ENCODE measurements around the gene MAMLD1.

The MAMLD1 gene

DNA sequence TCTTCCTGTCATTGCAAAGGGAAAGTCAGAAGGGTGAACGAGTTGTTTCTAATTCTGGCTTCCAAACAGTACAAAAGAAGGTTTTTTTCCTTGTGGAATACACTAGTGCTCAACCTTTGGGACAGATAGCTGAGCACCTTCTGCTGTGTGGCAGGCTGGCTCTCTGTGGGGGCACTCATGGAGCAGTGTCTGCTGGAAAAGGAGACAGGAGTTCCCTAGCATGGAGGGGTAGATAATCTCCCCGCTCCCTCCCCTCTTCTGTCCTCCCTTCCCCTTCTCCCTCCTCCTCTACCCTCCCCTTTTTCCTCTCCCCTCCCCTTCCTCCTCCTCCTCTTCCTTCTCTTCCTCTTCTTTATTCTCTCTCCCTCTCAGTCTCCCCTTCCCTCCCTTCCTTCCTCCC lies 142.9 kb downstream of the MAMLD1 start:
- no peaks in the 10 kb centered on the region for H3K36me3 ChIP-seq (ENCODE audit: low read length)
- H3K9me2 ChIP-seq (replicated peaks; ENCODE audit: insufficient read depth, low read length), result no peaks in the 10 kb centered on the region
- no peak overlapping the region for H2AFZ ChIP-seq (ENCODE audit: low read depth, low read length, severe bottlenecking)
- H4K20me1 ChIP-seq (ENCODE audit: low read depth, low read length), result no peaks in the 10 kb centered on the region
- TF ChIP-seq CTCF (IDR thresholded peaks at IDR 0.05; ENCODE audit: insufficient read depth, low read length, poor library complexity, severe bottlenecking) (no peak), EZH2phosphoT487 (conservative IDR thresholded peaks at IDR 0.05; ENCODE audit: low read length) (no peak)
- H3K9me3 ChIP-seq (ENCODE audit: insufficient read depth, low read length), result no peaks in the 10 kb centered on the region
- H3F3A ChIP-seq (ENCODE audit: insufficient read depth), result no peaks in the 10 kb centered on the region
- H3K9ac ChIP-seq (ENCODE audit: low read length), result no peak overlapping the region
- H3K4me3 ChIP-seq (ENCODE audit: insufficient read depth, low read length, poor library complexity, severe bottlenecking), result no peak overlapping the region
- no peaks in the 10 kb centered on the region for H3K79me2 ChIP-seq (ENCODE audit: insufficient read depth, low read length)
- no peak overlapping the region for H3K27ac ChIP-seq (ENCODE audit: low read depth, low read length)
- H3K4me2 ChIP-seq (ENCODE audit: low read depth, low read length, poor library complexity, severe bottlenecking), result no peak overlapping the region
- no peaks in the 10 kb centered on the region for H3K27me3 ChIP-seq (ENCODE audit: low read length)

GRCh38 chrX:150506486-150506885 lies 143.4 kb downstream of the MAMLD1 start:
- TF ChIP-seq CTCF (IDR thresholded peaks at IDR 0.05; ENCODE audit: insufficient read depth, low read length, poor library complexity, severe bottlenecking), result no peak
- TF ChIP-seq EZH2phosphoT487 (conservative IDR thresholded peaks at IDR 0.05; ENCODE audit: low read length), result no peak
- Histone ChIP-seq H3K9me3 (ENCODE audit: insufficient read depth, low read length) (no peaks in the 10 kb centered on the region), H3F3A (ENCODE audit: insufficient read depth) (no peaks in the 10 kb centered on the region), H3K4me2 (ENCODE audit: low read depth, low read length, poor library complexity, severe bottlenecking) (no peak overlapping the region), H3K9me2 (replicated peaks; ENCODE audit: insufficient read depth, low read length) (no peaks in the 10 kb centered on the region), H4K20me1 (ENCODE audit: low read depth, low read length) (no peaks in the 10 kb centered on the region), H3K9ac (ENCODE audit: low read length) (no peak overlapping the region), H3K36me3 (ENCODE audit: low read length) (no peaks in the 10 kb centered on the region), H2AFZ (ENCODE audit: low read depth, low read length, severe bottlenecking) (no peak overlapping the region), H3K79me2 (ENCODE audit: insufficient read depth, low read length) (no peaks in the 10 kb centered on the region), H3K4me3 (ENCODE audit: insufficient read depth, low read length, poor library complexity, severe bottlenecking) (no peak overlapping the region), H3K27me3 (ENCODE audit: low read length) (no peaks in the 10 kb centered on the region), H3K27ac (ENCODE audit: low read depth, low read length) (no peak overlapping the region)

DNA sequence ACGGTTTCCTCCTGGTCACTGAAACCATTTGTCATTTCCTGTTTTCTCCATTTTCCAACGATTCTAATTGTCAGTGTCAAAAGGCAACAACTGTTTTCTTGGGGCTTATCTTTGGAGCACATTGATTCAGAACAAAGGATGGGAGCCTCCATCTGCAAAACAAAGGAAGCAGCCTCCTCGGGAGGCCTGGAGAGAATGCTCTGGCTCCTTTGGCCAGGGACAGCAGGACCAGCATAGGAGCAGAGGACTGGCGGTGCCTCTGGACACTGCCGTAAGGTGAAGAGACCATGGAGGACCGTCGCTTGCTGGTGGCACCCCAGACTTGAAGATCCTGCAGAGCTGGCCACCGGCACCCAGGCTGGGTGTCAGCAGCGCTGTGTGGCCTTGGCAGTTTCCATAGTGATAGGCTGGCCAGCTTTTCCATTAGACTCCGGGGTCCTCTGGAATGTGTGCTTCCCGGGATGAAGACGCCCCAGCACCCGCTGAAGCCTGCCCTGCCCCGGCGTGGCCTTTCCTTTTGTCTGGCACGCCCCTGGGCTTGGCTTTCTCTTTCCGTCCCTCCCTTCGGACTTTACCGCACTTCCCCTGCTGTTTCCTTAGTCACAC lies 144.2 kb downstream of the MAMLD1 start:
- Histone ChIP-seq H2AFZ (ENCODE audit: low read depth, low read length, severe bottlenecking) (no peak overlapping the region), H3K9me3 (ENCODE audit: insufficient read depth, low read length) (no peaks in the 10 kb centered on the region), H3K27me3 (ENCODE audit: low read length) (no peaks in the 10 kb centered on the region), H3K9me2 (replicated peaks; ENCODE audit: insufficient read depth, low read length) (no peaks in the 10 kb centered on the region), H3K9ac (ENCODE audit: low read length) (no peak overlapping the region), H3K79me2 (ENCODE audit: insufficient read depth, low read length) (no peaks in the 10 kb centered on the region), H3K4me2 (ENCODE audit: low read depth, low read length, poor library complexity, severe bottlenecking) (no peak overlapping the region), H4K20me1 (ENCODE audit: low read depth, low read length) (no peaks in the 10 kb centered on the region), H3K4me3 (ENCODE audit: insufficient read depth, low read length, poor library complexity, severe bottlenecking) (no peak overlapping the region), H3K36me3 (ENCODE audit: low read length) (no peaks in the 10 kb centered on the region), H3F3A (ENCODE audit: insufficient read depth) (no peaks in the 10 kb centered on the region), H3K27ac (ENCODE audit: low read depth, low read length) (no peak overlapping the region)
- TF ChIP-seq CTCF (IDR thresholded peaks at IDR 0.05; ENCODE audit: insufficient read depth, low read length, poor library complexity, severe bottlenecking) (no peak), EZH2phosphoT487 (conservative IDR thresholded peaks at IDR 0.05; ENCODE audit: low read length) (no peak)

Measured in SU-DHL-6 (cell line).